ENCODE data around the gene ISM2.

DNA sequence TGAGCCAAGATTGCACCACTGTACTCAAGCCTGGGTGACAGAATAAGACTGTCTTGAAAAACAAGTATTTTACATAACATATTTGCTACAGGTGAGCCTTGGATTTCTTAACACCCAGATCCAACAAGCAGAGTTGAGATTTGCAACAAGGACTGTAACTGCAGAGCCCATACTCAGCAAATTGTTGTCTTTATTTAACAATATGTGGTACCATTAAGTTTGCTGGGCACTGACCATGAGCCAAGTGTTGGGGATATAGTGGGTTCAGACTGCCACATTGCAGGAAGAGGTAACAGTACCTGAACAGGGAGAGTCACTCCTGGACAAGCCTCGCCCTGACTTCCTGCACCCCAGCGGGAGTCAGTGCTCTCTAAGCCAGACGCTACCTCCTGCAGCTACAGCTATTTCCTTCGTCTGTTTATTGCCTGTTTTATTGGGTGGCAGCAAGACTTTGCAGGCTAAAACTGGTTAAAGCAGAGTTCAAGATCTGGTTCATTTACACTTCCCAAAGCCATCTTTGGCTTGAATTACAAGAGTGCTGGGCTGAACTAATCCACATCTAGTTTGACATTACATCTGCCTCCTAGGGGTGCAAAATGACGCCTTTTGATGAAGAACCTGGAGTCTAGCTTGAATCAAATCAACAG lies 28.3 kb downstream of the ISM2 start:
- TF ChIP-seq, protein P1, sequence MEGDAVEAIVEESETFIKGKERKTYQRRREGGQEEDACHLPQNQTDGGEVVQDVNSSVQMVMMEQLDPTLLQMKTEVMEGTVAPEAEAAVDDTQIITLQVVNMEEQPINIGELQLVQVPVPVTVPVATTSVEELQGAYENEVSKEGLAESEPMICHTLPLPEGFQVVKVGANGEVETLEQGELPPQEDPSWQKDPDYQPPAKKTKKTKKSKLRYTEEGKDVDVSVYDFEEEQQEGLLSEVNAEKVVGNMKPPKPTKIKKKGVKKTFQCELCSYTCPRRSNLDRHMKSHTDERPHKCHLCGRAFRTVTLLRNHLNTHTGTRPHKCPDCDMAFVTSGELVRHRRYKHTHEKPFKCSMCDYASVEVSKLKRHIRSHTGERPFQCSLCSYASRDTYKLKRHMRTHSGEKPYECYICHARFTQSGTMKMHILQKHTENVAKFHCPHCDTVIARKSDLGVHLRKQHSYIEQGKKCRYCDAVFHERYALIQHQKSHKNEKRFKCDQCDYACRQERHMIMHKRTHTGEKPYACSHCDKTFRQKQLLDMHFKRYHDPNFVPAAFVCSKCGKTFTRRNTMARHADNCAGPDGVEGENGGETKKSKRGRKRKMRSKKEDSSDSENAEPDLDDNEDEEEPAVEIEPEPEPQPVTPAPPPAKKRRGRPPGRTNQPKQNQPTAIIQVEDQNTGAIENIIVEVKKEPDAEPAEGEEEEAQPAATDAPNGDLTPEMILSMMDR (IDR thresholded peaks at IDR 0.05), result no peak
- TF ChIP-seq POLR2AphosphoS5 (IDR thresholded peaks at IDR 0.05) (no peak), POLR2A (IDR thresholded peaks at IDR 0.05) (no peak)
